Endothelial cell (in vitro differentiated cells): Measurements from ENCODE around the gene RPS5. TPM values are rescaled to one million over a fixed set of nuclear protein-coding genes. Genes with fewer than 3 reads are reported as not detected.

Source experiments
- DNase-seq: peaks from one replicate; pipeline ENCODE4 v3.0.0; 2021; ENCODE audit warnings: low spot score
- H3K27ac Mint-ChIP-seq: one replicate; pipeline ENCODE4 v1.8.0; 2021; ENCODE audit warnings: mixed read lengths, inconsistent platforms; ENCODE audit not compliant: unreplicated experiment
- H3K27me3 Mint-ChIP-seq: one replicate; pipeline ENCODE4 v1.8.0; 2021; ENCODE audit warnings: mild to moderate bottlenecking, moderate library complexity, mixed read lengths, inconsistent platforms; ENCODE audit not compliant: unreplicated experiment
- H3K36me3 Mint-ChIP-seq: one replicate; pipeline ENCODE4 v1.8.0; 2021; ENCODE audit warnings: mild to moderate bottlenecking, low read depth, mixed read lengths, inconsistent platforms; ENCODE audit not compliant: unreplicated experiment
- H3K4me1 Mint-ChIP-seq: one replicate; pipeline ENCODE4 v1.8.0; 2021; ENCODE audit warnings: mild to moderate bottlenecking, mixed read lengths, inconsistent platforms; ENCODE audit not compliant: unreplicated experiment
- H3K4me3 Mint-ChIP-seq: one replicate; pipeline ENCODE4 v1.8.0; 2021; ENCODE audit warnings: mild to moderate bottlenecking, mixed read lengths, inconsistent platforms; ENCODE audit not compliant: unreplicated experiment
- H3K9me3 Mint-ChIP-seq: one replicate; pipeline ENCODE4 v1.8.0; 2021; ENCODE audit warnings: mixed read lengths, inconsistent platforms; ENCODE audit not compliant: unreplicated experiment
- total RNA-seq: library from RNA; stranded (reverse); fragmentation: NEBNext Ultra II Directional; extraction: Animal tissue kit (Norgen Biotek cat#: 25700); gene quantifications from one replicate; pipeline ENCODE4 v1.2.1, GENCODE V29; 2021; ENCODE audit not compliant: unreplicated experiment
- TF ChIP-seq, protein P1 (sequence below): fragments of 200-600 bp; sonication (generic); IDR thresholded peaks from one replicate; pipeline ENCODE4 v1.5.0; 2021; ENCODE audit warnings: antibody characterized with exemption; ENCODE audit not compliant: unreplicated experiment

The RPS5 gene
- total RNA-seq, 1 donor from 2014 or later = 1,047 TPM

DNA sequence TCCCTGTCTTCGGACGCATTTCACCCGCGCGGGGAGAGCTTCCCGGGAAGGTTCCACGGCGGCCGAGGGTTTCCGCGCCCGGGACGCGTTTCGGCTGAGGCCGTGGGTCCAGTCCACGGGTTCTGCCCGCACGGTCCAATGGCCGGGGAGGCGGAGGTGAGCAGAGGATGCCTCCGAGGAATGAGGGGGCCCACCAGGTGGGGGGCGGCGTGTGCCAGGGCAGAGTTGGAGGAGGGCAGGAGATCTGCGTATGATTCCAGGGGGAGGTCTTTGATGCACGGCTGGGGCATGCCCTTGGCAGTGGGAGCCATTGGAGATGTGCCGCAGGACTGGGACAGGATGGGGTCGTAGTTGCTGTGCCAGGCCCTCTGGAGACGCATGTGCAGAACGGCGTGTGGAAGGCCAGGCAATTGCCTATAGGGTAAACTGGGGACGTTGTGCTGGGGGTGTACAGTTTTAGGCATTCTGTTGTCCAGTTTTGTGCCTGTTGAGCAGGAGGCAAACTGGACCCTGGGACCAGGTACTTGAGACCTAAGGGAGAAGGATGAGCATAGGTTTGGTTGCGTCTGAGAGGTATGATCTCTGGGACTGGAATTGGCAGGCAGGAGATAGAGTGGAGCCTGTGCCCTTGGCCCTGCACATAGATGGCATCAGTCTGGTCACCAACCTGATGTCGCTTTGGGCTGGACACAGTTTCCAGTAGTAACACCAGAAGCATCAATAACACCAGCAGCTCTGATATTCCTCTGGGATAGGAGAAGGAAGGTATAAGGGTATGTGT is 22.1 kb downstream of the RPS5 start:
- peak; percentile 21 for DNase-seq
- Mint-ChIP-seq H3K36me3 (peaks cover 12% of the 10 kb centered on the region), H3K27me3 (peaks cover 17% of the 10 kb centered on the region), H3K27ac (peak overlapping the region; percentile 71), H3K4me1 (peaks cover 15% of the 10 kb centered on the region), H3K9me3 (no peaks in the 10 kb centered on the region), H3K4me3 (peak overlapping the region; percentile 94)
- TF ChIP-seq, protein P1, sequence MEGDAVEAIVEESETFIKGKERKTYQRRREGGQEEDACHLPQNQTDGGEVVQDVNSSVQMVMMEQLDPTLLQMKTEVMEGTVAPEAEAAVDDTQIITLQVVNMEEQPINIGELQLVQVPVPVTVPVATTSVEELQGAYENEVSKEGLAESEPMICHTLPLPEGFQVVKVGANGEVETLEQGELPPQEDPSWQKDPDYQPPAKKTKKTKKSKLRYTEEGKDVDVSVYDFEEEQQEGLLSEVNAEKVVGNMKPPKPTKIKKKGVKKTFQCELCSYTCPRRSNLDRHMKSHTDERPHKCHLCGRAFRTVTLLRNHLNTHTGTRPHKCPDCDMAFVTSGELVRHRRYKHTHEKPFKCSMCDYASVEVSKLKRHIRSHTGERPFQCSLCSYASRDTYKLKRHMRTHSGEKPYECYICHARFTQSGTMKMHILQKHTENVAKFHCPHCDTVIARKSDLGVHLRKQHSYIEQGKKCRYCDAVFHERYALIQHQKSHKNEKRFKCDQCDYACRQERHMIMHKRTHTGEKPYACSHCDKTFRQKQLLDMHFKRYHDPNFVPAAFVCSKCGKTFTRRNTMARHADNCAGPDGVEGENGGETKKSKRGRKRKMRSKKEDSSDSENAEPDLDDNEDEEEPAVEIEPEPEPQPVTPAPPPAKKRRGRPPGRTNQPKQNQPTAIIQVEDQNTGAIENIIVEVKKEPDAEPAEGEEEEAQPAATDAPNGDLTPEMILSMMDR = peak; percentile 15

DNA sequence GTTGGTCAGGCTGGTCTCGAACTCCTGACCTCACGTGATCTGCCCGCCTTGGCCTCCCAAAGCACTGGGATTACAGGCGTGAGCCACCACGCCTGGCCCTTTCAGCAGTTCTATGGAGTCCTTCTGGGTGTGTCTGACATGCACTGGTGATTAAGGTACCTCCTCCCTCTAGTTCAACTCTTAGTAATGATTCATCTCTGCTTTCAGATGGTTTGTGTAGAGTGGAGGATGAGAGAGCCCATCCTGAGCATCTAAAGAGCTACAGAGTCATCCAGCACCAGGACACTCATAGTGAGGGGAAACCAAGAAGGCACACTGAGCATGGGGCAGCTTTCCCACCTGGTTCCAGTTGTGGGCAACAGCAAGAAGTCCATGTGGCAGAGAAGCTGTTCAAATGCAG is 29.5 kb downstream of the RPS5 start:
- DNase-seq = no peak
- no peaks in the 10 kb centered on the region for H3K9me3 Mint-ChIP-seq
- TF ChIP-seq, protein P1 = no peak
- H3K4me3 Mint-ChIP-seq = no peak overlapping the region
- peaks cover 30% of the 10 kb centered on the region for H3K36me3 Mint-ChIP-seq
- H3K27ac Mint-ChIP-seq = no peak overlapping the region
- H3K27me3 Mint-ChIP-seq = no peaks in the 10 kb centered on the region
- no peaks in the 10 kb centered on the region for H3K4me1 Mint-ChIP-seq

DNA sequence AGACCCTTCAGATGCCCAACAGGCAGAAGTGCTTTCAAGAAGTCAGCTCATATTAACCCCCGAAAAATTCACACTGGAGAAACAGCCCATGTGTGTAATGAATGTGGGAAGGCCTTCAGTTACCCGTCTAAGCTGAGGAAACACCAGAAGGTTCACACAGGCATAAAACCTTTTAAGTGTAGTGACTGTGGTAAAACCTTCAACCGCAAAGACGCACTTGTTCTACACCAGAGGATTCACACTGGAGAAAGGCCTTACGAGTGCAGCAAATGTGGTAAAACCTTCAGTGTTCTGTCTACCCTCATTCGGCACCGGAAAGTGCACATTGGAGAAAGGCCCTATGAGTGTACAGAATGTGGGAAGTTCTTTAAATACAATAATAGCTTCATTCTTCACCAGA is 30.0 kb downstream of the RPS5 start:
- H3K36me3 Mint-ChIP-seq = peaks cover 30% of the 10 kb centered on the region
- H3K4me1 Mint-ChIP-seq = no peaks in the 10 kb centered on the region
- TF ChIP-seq, protein P1 = no peak
- H3K27ac Mint-ChIP-seq = no peak overlapping the region
- peak overlapping the region; percentile 59 for H3K4me3 Mint-ChIP-seq
- H3K27me3 Mint-ChIP-seq = no peaks in the 10 kb centered on the region
- no peak for DNase-seq
- no peaks in the 10 kb centered on the region for H3K9me3 Mint-ChIP-seq

- Mint-ChIP-seq H3K27ac (no peak overlapping the region), H3K27me3 (peaks cover 2% of the 10 kb centered on the region), H3K4me3 (no peak overlapping the region), H3K4me1 (no peaks in the 10 kb centered on the region), H3K36me3 (peaks cover 24% of the 10 kb centered on the region), H3K9me3 (peaks cover 11% of the 10 kb centered on the region)
- TF ChIP-seq, protein P1 = no peak
- DNase-seq = no peak
These were observed 41.5 kb downstream of the RPS5 start for GRCh38 chr19:58428617-58429016.

DNA sequence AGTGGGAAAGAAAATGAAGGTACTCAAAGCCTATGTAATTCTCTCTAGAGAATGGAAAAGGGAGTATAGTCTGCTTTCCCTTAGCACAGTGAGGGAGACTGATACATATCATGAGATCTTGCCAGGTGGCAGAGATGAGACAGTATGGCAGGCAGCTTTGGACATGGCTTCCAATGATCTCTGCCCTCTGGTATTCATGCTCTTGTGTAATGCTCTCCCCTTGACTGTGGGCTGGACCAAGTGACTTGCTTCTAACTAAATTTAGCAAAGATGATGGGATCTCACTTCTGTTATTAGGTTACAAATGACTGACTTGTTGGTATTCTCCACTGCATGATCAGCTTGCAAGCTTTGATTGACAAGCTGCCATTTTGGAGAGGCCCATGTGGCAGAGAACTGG is 42.7 kb downstream of the RPS5 start:
- peaks cover 2% of the 10 kb centered on the region for H3K27me3 Mint-ChIP-seq
- peaks cover 36% of the 10 kb centered on the region for H3K36me3 Mint-ChIP-seq
- peaks cover 17% of the 10 kb centered on the region for H3K9me3 Mint-ChIP-seq
- H3K4me1 Mint-ChIP-seq = no peaks in the 10 kb centered on the region
- TF ChIP-seq, protein P1 = no peak
- DNase-seq = no peak
- H3K4me3 Mint-ChIP-seq = no peak overlapping the region
- no peak overlapping the region for H3K27ac Mint-ChIP-seq
